SK-N-SH (cell line): ENCODE measurements around the gene CFAP100.

Experiments
- CTCF ChIP-seq: fragments of 200-600 bp; sonication (generic); IDR thresholded peaks from 2 replicates; pipeline ENCODE4 v1.6.1; 2017; ENCODE audit warnings: antibody characterized with exemption, mild to moderate bottlenecking, moderate library complexity
- EP300 ChIP-seq, 2 experiments: IDR thresholded peaks; 2 replicates each; pipeline versions ENCODE4 v1.4.0 to v1.6.1; 2012; ENCODE audit warnings: borderline replicate concordance in 1 of 2, low read depth in 1 of 2, low read length in 1 of 2
- EZH2phosphoT487 ChIP-seq: fragments of 200-600 bp; sonication (generic); IDR thresholded peaks from 2 replicates; pipeline ENCODE4 v1.6.1; 2017; ENCODE audit warnings: low read depth, mixed run types, mild to moderate bottlenecking, antibody characterized with exemption, moderate library complexity, borderline replicate concordance
- FOXM1 ChIP-seq: IDR thresholded peaks from 2 replicates; pipeline ENCODE4 v1.4.0; 2012; ENCODE audit warnings: low read depth, mild to moderate bottlenecking
- GABPA ChIP-seq: IDR thresholded peaks from 2 replicates; pipeline ENCODE4 v1.4.0; 2012; ENCODE audit warnings: low read depth, mild to moderate bottlenecking
- GATA2 ChIP-seq: sonication (generic); formaldehyde crosslinking; IDR thresholded peaks from 2 replicates; pipeline ENCODE4 v1.5.0; 2020; ENCODE audit warnings: mild to moderate bottlenecking, missing genetic modification reagents
- MEF2A ChIP-seq: IDR thresholded peaks from 2 replicates; pipeline ENCODE4 v1.4.0; 2012; ENCODE audit warnings: low read depth, borderline replicate concordance
- MXI1 ChIP-seq: IDR thresholded peaks from 2 replicates; pipeline ENCODE4 v1.6.1; 2012; ENCODE audit warnings: mild to moderate bottlenecking, low read depth, low read length, improper control_type of control experiment
- PBX3 ChIP-seq: IDR thresholded peaks from 2 replicates; pipeline ENCODE4; 2012
- POLR2AphosphoS5 ChIP-seq: IDR thresholded peaks from 2 replicates; pipeline ENCODE4 v1.6.1; 2012; ENCODE audit warnings: low read depth, low read length
- SMC3 ChIP-seq: IDR thresholded peaks from 2 replicates; pipeline ENCODE4 v1.6.1; 2012; ENCODE audit warnings: low read depth, low read length, improper control_type of control experiment
- TAF1 ChIP-seq: IDR thresholded peaks from 2 replicates; pipeline ENCODE4 v1.6.1; 2012; ENCODE audit warnings: low read depth, mild to moderate bottlenecking, low read length, moderate library complexity, borderline replicate concordance
- TCF12 ChIP-seq: IDR thresholded peaks from 2 replicates; pipeline ENCODE4 v1.4.0; 2012

- no peak for TF ChIP-seq TAF1
- TF ChIP-seq POLR2AphosphoS5 = no peak
- no peak for TF ChIP-seq CTCF
- no peak for TF ChIP-seq GABPA
- TF ChIP-seq MEF2A = no peak
- TF ChIP-seq SMC3 = no peak
- TF ChIP-seq FOXM1 = no peak
- no peak for TF ChIP-seq PBX3
- TF ChIP-seq EZH2phosphoT487 = no peak
- no peak for TF ChIP-seq GATA2 (CRISPR knock-in tag)
- no peak for TF ChIP-seq MXI1
- no peak for TF ChIP-seq TCF12
- no peak for TF ChIP-seq EP300 (IDR thresholded peaks at IDR 0.05; ENCODE audit: borderline replicate concordance in 1 of 2, low read depth in 1 of 2, low read length in 1 of 2)
Measured at GRCh38 chr3:126402178-126402577, 7.5 kb downstream of the CFAP100 start.
